Endothelial cell of umbilical vein (primary cell): Measurements from ENCODE around the gene XYLT1.

Source experiments
- GATA2 ChIP-seq: IDR thresholded peaks from 2 replicates; pipeline ENCODE4 v1.7.0; 2011; ENCODE audit warnings: low read depth, mild to moderate bottlenecking, moderate library complexity, mixed read lengths, low read length; ENCODE audit not compliant: insufficient read length, insufficient read depth
- POLR2A ChIP-seq: IDR thresholded peaks from 2 replicates; pipeline ENCODE4 v1.6.1; 2012; ENCODE audit warnings: low read depth, mild to moderate bottlenecking, control low read depth, low read length
- POLR2AphosphoS5 ChIP-seq: IDR thresholded peaks from 2 replicates; pipeline ENCODE4 v1.6.1; 2012; ENCODE audit warnings: low read depth, mild to moderate bottlenecking, control low read depth, low read length, moderate library complexity; ENCODE audit not compliant: insufficient read depth
- TF ChIP-seq, protein P1 (sequence below), 2 donors: IDR thresholded peaks; 1 replicate in 1 of 2; 2 replicates in 1 of 2; pipeline ENCODE4 v1.5.1; 2011; ENCODE audit warnings: low read length in 2 of 2, mild to moderate bottlenecking in 2 of 2, moderate library complexity in 2 of 2, control low read depth in 1 of 2, inconsistent platforms in 1 of 2, low read depth in 1 of 2; ENCODE audit not compliant: insufficient read depth in 1 of 2; ENCODE audit errors: extremely low read depth in 1 of 2
- TF ChIP-seq, protein P2 (sequence below): IDR thresholded peaks from 2 replicates; pipeline ENCODE4 v1.6.1; 2011; ENCODE audit not compliant: insufficient read depth, insufficient read length

DNA sequence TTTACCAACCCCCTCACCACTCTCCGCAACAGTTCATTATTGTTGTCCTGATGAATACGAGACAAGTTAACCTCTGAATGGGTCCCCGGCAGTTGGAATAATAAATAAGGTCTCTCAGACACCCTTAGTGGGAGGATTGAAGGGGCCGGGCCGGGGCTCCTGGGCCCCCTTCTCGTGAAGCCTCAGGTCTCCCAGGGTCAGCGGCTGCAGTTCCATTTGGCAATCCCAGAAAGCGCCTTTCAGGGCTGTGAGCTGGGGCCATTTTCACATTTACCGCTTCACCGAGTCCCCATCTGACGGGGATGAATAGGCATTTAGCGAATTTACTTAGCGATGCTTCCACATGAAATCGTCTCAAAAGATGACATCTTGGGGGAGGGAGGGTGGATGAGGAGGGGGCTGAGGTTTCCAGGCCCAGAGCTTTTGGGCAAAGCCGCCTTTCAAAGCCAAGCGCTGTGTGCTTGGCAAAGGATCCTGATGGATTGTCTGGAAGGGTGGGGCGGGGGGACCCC lies 309.8 kb downstream of the XYLT1 start:
- TF ChIP-seq, protein P1, sequence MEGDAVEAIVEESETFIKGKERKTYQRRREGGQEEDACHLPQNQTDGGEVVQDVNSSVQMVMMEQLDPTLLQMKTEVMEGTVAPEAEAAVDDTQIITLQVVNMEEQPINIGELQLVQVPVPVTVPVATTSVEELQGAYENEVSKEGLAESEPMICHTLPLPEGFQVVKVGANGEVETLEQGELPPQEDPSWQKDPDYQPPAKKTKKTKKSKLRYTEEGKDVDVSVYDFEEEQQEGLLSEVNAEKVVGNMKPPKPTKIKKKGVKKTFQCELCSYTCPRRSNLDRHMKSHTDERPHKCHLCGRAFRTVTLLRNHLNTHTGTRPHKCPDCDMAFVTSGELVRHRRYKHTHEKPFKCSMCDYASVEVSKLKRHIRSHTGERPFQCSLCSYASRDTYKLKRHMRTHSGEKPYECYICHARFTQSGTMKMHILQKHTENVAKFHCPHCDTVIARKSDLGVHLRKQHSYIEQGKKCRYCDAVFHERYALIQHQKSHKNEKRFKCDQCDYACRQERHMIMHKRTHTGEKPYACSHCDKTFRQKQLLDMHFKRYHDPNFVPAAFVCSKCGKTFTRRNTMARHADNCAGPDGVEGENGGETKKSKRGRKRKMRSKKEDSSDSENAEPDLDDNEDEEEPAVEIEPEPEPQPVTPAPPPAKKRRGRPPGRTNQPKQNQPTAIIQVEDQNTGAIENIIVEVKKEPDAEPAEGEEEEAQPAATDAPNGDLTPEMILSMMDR (IDR thresholded peaks at IDR 0.05; ENCODE audit: extremely low read depth in 1 of 2, insufficient read depth in 1 of 2, low read depth in 1 of 2, low read length in 2 of 2) = no peak
- TF ChIP-seq, protein P2, sequence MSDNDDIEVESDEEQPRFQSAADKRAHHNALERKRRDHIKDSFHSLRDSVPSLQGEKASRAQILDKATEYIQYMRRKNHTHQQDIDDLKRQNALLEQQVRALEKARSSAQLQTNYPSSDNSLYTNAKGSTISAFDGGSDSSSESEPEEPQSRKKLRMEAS = no peak
- no peak for TF ChIP-seq POLR2A
- TF ChIP-seq GATA2 = no peak
- TF ChIP-seq POLR2AphosphoS5 = no peak
